ENCODE results near the gene LIPC. TPM values are rescaled to one million over a fixed set of nuclear protein-coding genes. Genes with fewer than 3 reads are reported as not detected.

The LIPC gene
- total RNA-seq, 3 donors from 2014 or later: 2.3 to 9.3 (median 3.4) TPM

GRCh38 chr15:58559904-58560588, 128.3 kb downstream of the LIPC start:
- Histone ChIP-seq H3K36me3 (ENCODE audit: low read depth) (no peaks in the 10 kb centered on the region), H3K9me3 (no peaks in the 10 kb centered on the region), H3K4me1 (ENCODE audit: low read depth) (peaks cover 14% of the 10 kb centered on the region), H3K4me3 (no peak overlapping the region)
- no peak for TF ChIP-seq CTCF (IDR thresholded peaks at IDR 0.05)
- intact Hi-C loops (cut with DNase I, micrococcal nuclease): loop anchor here in 1 of 2 donors (10.0 kb wide), 1 partner anchor 115 kb away; no protein-coding TSS in a partner anchor
- DNase-seq: peak in 1 of 3 donors; percentile 67
- ATAC-seq: peak; percentile 94

- Histone ChIP-seq H3K36me3 (ENCODE audit: low read depth) (no peaks in the 10 kb centered on the region), H3K9me3 (no peaks in the 10 kb centered on the region), H3K4me1 (ENCODE audit: low read depth) (peaks cover 8% of the 10 kb centered on the region), H3K4me3 (no peak overlapping the region)
- DNase-seq (no peak), ATAC-seq (no peak)
- intact Hi-C loops (cut with DNase I, micrococcal nuclease): no loop called here
- no peak for TF ChIP-seq CTCF (IDR thresholded peaks at IDR 0.05)
Measured at GRCh38 chr15:58561321-58561720, 129.5 kb downstream of the LIPC start.

- intact Hi-C loops (cut with DNase I, micrococcal nuclease): no loop called here
- DNase-seq: no peak
- H3K36me3 ChIP-seq (ENCODE audit: low read depth): no peaks in the 10 kb centered on the region
- H3K9me3 ChIP-seq: no peaks in the 10 kb centered on the region
- TF ChIP-seq CTCF (IDR thresholded peaks at IDR 0.05): no peak
- no peak overlapping the region for H3K4me3 ChIP-seq
- peaks cover 8% of the 10 kb centered on the region for H3K4me1 ChIP-seq (ENCODE audit: low read depth)
- ATAC-seq: no peak
Measured at GRCh38 chr15:58562135-58562534, 130.3 kb downstream of the LIPC start.

GRCh38 chr15:58564981-58565380, 133.2 kb downstream of the LIPC start:
- H3K4me1 ChIP-seq (ENCODE audit: low read depth): peaks cover 6% of the 10 kb centered on the region
- no peak for TF ChIP-seq CTCF (IDR thresholded peaks at IDR 0.05)
- H3K4me3 ChIP-seq: no peak overlapping the region
- H3K9me3 ChIP-seq: no peaks in the 10 kb centered on the region
- ATAC-seq (no peak), DNase-seq (no peak)
- intact Hi-C loops (cut with DNase I, micrococcal nuclease): no loop called here
- no peaks in the 10 kb centered on the region for H3K36me3 ChIP-seq (ENCODE audit: low read depth)

GRCh38 chr15:58565619-58566018, 133.8 kb downstream of the LIPC start:
- no peaks in the 10 kb centered on the region for H3K36me3 ChIP-seq (ENCODE audit: low read depth)
- no peaks in the 10 kb centered on the region for H3K9me3 ChIP-seq
- no peak for TF ChIP-seq CTCF (IDR thresholded peaks at IDR 0.05)
- H3K4me1 ChIP-seq (ENCODE audit: low read depth): peaks cover 5% of the 10 kb centered on the region
- no peak overlapping the region for H3K4me3 ChIP-seq
- intact Hi-C loops (cut with DNase I, micrococcal nuclease): no loop called here
- DNase-seq (no peak), ATAC-seq (no peak)
